ENCODE measurements around the gene EEF1AKMT2. TPM values are rescaled to one million over a fixed set of nuclear protein-coding genes. Genes with fewer than 3 reads are reported as not detected.

EEF1AKMT2 gene
- total RNA-seq, 1 experiment from 2014 or later, result 18.4 TPM

- POLR2A ChIA-PET (ENCODE audit: unreplicated experiment), result interaction anchor here (0.6 kb wide), 1 partner anchor 13 kb away, joined by 4 read pairs; no protein-coding TSS in a partner anchor
- no TSS peak for BruUV-seq (replicated peaks)
- Histone ChIP-seq H3K4me3 (no peak overlapping the region), H3K27me3 (ENCODE audit: insufficient read depth, low read depth) (no peaks in the 10 kb centered on the region), H3K4me2 (no peak overlapping the region), H3F3A (ENCODE audit: insufficient read depth, low read depth) (no peaks in the 10 kb centered on the region), H3K79me2 (ENCODE audit: low read depth) (no peaks in the 10 kb centered on the region), H2AFZ (no peak overlapping the region), H3K27ac (no peak overlapping the region), H3K36me3 (ENCODE audit: low read depth) (no peaks in the 10 kb centered on the region), H4K20me1 (ENCODE audit: insufficient read depth) (no peaks in the 10 kb centered on the region), H3K9me2 (ENCODE audit: insufficient read depth) (no peaks in the 10 kb centered on the region), H3K4me1 (replicated peaks; ENCODE audit: insufficient read depth) (peaks cover 11% of the 10 kb centered on the region; the same call in 1 of the 2 replicates), H3K9me3 (ENCODE audit: insufficient read depth, low read depth) (no peaks in the 10 kb centered on the region)
- TF ChIP-seq CTCF (conservative IDR thresholded peaks at IDR 0.05), result no peak
- TF ChIP-seq EZH2 (IDR thresholded peaks at IDR 0.05; ENCODE audit: low read depth), result no peak
- CTCF ChIA-PET, result no interaction called here
- DNase-seq, result no peak
- intact Hi-C loops (cut with micrococcal nuclease; ENCODE audit: unreplicated experiment), result no loop called here
These were observed 70.2 kb downstream of the EEF1AKMT2 start for GRCh38 chr10:124721330-124722045.

DNA sequence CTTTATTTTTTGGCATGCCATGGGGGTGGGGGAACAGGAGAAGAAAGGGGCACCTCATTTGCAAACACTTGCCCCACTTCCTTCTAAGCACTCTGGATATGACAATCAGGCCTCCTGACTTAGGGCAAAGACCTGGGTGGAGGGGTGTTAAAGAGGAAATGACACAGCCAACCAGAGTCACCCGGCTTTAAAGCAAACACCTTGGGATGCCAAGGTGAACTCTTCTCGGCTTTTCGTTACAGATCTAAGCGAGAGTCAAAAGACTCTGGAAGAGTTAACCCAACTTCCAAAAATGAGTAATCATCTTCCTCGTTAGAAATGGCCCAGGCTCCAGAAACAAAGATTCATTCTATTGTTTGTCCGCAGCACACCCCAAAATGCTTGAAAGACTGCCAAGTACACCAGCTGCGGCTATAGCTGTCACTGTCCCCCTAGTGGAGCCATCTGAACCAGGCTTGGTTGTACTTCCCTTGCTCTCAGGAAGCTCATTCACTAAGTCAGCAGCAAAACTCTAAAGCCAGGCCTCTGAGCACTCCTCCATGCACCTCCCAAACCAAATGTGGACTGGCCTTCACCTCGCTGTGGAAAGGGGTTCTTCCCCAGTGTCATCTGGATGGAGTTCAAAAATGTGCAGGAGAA is 72.4 kb downstream of the EEF1AKMT2 start:
- ChIA-PET CTCF (interaction anchor here (0.7 kb wide), 1 partner anchor 23 kb away, joined by 4 read pairs; no protein-coding TSS in a partner anchor), POLR2A (ENCODE audit: unreplicated experiment) (no interaction called here)
- Histone ChIP-seq H3K4me1 (replicated peaks; ENCODE audit: insufficient read depth) (peaks cover 11% of the 10 kb centered on the region; the same call in 1 of the 2 replicates), H3F3A (ENCODE audit: insufficient read depth, low read depth) (no peaks in the 10 kb centered on the region), H3K4me3 (no peak overlapping the region), H3K27ac (no peak overlapping the region), H3K36me3 (ENCODE audit: low read depth) (no peaks in the 10 kb centered on the region), H3K9me2 (ENCODE audit: insufficient read depth) (no peaks in the 10 kb centered on the region), H3K9me3 (ENCODE audit: insufficient read depth, low read depth) (no peaks in the 10 kb centered on the region), H3K27me3 (ENCODE audit: insufficient read depth, low read depth) (no peaks in the 10 kb centered on the region), H2AFZ (no peak overlapping the region), H4K20me1 (ENCODE audit: insufficient read depth) (no peaks in the 10 kb centered on the region), H3K4me2 (peak overlapping the region; percentile 34), H3K79me2 (ENCODE audit: low read depth) (no peaks in the 10 kb centered on the region)
- peak; percentile 68 to 77 for DNase-seq
- no TSS peak for BruUV-seq (replicated peaks)
- TF ChIP-seq EZH2 (IDR thresholded peaks at IDR 0.05; ENCODE audit: low read depth) (no peak), CTCF (conservative IDR thresholded peaks at IDR 0.05) (peak; percentile 51; the same call in 1 of the 2 replicates)
- intact Hi-C loops (cut with micrococcal nuclease; ENCODE audit: unreplicated experiment), result loop anchor here (2.0 kb wide), 2 partner anchors 71 to 93 kb away; no protein-coding TSS in a partner anchor

DNA sequence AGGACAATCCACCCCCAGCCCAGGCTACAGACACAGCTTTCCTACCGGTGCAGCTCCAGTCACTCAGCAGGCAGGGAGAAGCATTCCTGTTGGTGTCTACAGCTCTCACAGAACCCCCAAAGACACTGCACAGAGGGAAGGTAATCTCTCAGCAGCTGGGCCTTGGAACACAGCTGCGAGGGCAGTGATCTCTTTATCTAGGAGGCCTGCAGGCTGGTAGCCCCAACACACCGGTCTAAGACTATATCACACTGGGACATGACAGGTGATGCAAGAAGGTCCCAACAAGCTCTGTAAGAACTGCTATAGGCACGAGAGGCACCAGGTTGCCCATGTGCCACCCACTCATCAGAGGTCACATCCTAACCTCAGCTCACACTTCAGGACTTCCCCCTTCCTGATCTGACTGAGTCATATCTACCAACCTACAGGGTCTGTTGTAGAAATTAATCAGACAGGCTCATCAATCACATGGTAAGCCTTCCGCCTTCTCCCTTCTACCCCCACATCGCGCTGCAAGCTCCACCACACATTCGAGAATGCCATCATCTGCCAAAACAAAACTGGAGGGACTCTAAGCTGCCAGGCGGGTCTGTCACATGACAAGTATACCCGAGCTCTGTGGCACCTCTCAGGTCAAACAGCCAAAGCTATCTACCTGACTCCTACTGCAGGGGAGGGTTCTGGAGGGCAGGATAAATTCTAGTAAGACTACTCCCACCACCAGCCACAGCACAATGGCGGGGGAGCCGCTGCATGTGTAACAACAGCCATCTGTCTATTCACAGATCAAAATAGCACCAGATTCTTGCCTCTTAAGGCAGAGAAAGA is 73.6 kb downstream of the EEF1AKMT2 start:
- H2AFZ ChIP-seq, result no peak overlapping the region
- H3K4me2 ChIP-seq, result no peak overlapping the region
- BruUV-seq (replicated peaks), result no TSS peak
- H3F3A ChIP-seq (ENCODE audit: insufficient read depth, low read depth), result no peaks in the 10 kb centered on the region
- H3K4me3 ChIP-seq, result no peak overlapping the region
- peak; percentile 23 to 39 for DNase-seq
- H3K9me2 ChIP-seq (ENCODE audit: insufficient read depth), result no peaks in the 10 kb centered on the region
- no peak for TF ChIP-seq EZH2 (IDR thresholded peaks at IDR 0.05; ENCODE audit: low read depth)
- TF ChIP-seq CTCF (conservative IDR thresholded peaks at IDR 0.05), result no peak
- no peaks in the 10 kb centered on the region for H3K27me3 ChIP-seq (ENCODE audit: insufficient read depth, low read depth)
- no peaks in the 10 kb centered on the region for H3K79me2 ChIP-seq (ENCODE audit: low read depth)
- H3K36me3 ChIP-seq (ENCODE audit: low read depth), result no peaks in the 10 kb centered on the region
- POLR2A ChIA-PET (ENCODE audit: unreplicated experiment), result no interaction called here
- CTCF ChIA-PET, result interaction anchor here (0.6 to 0.7 kb wide), 2 partner anchors 24 to 153 kb away, joined by 4 read pairs; no protein-coding TSS in a partner anchor
- no peaks in the 10 kb centered on the region for H4K20me1 ChIP-seq (ENCODE audit: insufficient read depth)
- no peak overlapping the region for H3K27ac ChIP-seq
- no peaks in the 10 kb centered on the region for H3K9me3 ChIP-seq (ENCODE audit: insufficient read depth, low read depth)
- H3K4me1 ChIP-seq (replicated peaks; ENCODE audit: insufficient read depth), result peaks cover 11% of the 10 kb centered on the region; the same call in 1 of the 2 replicates
- intact Hi-C loops (cut with micrococcal nuclease; ENCODE audit: unreplicated experiment), result loop anchor here (2.0 kb wide), 2 partner anchors 69 to 91 kb away; no protein-coding TSS in a partner anchor

Measured in PC-9 (cell line).